ENCODE results near the gene REST.

DNA sequence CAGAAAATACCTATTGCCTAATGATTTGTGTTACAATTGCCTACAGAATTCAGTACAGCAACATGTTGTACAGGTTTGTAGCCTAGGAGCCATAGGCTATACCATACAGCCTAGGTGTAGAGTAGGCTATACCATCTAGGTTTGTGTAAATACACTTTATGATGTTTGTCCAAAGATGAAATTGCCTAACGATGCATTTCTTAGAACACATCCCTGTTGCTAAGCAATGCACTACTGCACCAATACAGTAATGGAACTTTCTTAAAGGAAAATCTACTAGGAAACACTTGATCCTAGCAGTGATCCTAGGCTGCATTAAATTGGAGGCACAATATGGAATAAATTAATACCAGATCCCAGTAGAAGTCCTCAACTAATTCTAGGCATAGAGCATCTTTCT is 51.4 kb downstream of the REST start:
- TF ChIP-seq POLR2A (IDR thresholded peaks at IDR 0.05), result no peak
- TF ChIP-seq, protein P1, sequence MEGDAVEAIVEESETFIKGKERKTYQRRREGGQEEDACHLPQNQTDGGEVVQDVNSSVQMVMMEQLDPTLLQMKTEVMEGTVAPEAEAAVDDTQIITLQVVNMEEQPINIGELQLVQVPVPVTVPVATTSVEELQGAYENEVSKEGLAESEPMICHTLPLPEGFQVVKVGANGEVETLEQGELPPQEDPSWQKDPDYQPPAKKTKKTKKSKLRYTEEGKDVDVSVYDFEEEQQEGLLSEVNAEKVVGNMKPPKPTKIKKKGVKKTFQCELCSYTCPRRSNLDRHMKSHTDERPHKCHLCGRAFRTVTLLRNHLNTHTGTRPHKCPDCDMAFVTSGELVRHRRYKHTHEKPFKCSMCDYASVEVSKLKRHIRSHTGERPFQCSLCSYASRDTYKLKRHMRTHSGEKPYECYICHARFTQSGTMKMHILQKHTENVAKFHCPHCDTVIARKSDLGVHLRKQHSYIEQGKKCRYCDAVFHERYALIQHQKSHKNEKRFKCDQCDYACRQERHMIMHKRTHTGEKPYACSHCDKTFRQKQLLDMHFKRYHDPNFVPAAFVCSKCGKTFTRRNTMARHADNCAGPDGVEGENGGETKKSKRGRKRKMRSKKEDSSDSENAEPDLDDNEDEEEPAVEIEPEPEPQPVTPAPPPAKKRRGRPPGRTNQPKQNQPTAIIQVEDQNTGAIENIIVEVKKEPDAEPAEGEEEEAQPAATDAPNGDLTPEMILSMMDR (IDR thresholded peaks at IDR 0.05), result no peak

Measured in uterus (tissue), 2 donors.